ENCODE measurements around the gene OR1F1.
"Not testable (repeated sequence)": the region's sequence is repeated elsewhere in the genome, so short reads cannot be mapped to it uniquely, and the experiment has no call there.

The OR1F1 gene

DNA sequence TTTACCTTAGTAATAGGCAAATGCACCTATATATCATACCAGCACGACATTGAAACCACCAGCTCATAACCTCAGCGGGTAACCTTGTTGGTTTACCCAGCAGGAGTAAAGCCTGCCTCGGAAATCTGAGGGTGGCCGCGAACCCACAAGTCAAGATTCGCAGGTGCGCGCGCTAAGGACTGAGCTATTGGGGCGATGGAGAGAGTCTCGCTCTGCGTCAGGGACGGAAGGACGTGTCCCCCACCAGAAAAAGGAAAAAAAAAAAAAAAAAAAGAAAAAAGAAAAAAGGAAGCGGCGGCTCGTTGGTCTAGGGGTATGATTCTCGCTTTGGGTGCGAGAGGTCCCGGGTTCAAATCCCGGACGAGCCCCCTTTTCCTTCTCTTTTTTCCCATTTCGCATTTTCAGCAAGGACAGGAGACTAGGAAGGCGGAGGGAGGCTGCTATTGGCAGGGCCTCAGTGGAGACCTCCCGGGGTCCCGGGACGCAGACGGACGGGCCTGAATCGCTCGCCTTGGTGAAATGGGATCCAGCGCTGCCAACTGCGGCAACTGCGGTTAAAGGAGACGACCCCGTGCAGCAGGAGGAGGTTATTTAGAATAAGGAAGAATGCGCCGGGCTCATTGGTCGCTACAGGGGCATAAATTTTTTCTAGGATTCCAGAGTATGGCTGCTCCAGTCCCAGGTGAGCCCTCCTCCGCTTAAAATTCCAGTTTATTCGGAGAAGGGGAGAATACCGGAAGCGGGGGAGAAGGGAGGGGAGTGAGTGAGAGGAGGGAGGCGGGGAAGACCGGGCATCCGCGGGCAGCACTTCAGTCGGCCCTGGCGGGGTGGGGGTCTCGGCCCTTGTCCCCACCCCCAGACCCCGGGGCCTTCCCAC, at the start of gene OR1F1:
TSS of gene OR1F1 (plus strand) at position 407 of the 877 bp plus-strand sequence.
- DNase-seq = peak; percentile 47

DNA sequence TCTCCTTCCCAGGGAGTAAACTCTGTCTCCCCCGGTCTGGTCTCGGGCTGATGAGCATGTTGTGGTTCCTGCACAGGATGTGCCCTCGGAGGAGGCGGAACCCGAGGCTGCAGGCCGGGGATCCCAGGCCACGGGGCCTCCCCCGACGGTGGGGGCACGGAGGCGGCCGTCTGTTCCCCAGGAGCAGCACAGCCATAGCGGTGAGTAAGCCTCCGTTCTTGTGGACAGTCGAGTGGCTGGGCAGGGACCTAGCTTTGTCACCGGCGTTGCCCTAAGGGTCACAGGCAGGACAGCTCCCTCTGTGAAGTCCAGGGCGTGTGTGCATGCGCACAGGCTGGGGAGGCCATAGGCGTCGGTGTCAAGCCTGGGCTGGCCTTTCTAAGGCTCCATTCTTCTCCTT, 49.7 kb upstream of the OR1F1 start:
- no peak for DNase-seq

DNA sequence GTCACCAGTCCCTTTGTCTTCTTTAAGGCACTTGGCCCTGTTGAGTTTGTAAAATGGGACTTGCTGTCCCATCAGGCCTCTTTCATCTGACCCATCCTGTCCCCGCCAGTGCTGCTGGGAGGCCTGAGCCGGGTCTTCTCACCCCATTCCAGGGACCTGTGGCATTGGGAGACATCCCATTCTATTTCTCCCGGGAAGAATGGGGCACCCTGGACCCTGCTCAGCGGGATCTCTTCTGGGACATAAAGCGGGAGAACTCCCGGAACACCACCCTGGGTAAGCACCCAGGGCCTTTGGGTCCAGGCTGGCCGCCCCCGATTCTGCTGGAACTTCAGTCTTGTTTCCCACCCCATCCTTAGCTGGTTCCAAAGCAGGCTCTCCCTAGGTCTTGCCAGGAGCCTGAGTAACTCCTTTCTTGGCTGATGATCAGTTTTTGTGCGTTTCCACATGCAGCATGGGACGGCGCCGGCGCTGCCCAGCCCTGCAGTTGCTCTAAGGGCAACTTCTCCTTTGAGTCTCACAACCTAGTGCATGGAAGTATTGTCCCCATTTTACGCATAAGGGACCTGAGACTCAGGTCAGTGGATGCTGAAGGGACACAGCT, 49.1 kb upstream of the OR1F1 start:
- no peak for DNase-seq

- not testable (repeated sequence) for DNase-seq
Observed at GRCh38 chr16:3139561-3139960, 48.4 kb upstream of the OR1F1 start.

- DNase-seq = no peak
Observed at GRCh38 chr16:3140603-3141427, 47.2 kb upstream of the OR1F1 start.

GRCh38 chr16:3141781-3142311, 46.2 kb upstream of the OR1F1 start:
- DNase-seq = no peak

GRCh38 chr16:3142327-3142726, 45.7 kb upstream of the OR1F1 start:
- no peak for DNase-seq

DNA sequence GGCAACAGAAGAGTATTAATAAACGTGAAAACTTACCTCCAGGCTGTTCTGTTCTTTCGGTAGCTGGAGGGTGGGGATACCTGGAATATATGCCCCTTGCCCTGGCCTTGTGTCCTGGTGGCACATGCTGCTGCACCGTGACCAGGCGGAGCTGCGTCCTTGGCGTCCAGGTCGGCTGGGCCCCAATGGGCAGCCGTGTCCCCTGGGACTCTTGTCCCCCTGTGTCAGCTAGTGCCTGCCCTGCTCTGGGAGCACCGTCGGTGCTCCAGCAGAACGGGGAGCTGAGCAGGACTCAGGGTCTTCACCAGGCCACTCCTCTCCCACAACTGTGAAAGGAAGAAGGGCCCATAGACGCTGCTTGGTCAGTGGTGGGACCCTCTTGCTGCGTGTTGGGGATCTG, 45.2 kb upstream of the OR1F1 start:
- DNase-seq = no peak

DNA sequence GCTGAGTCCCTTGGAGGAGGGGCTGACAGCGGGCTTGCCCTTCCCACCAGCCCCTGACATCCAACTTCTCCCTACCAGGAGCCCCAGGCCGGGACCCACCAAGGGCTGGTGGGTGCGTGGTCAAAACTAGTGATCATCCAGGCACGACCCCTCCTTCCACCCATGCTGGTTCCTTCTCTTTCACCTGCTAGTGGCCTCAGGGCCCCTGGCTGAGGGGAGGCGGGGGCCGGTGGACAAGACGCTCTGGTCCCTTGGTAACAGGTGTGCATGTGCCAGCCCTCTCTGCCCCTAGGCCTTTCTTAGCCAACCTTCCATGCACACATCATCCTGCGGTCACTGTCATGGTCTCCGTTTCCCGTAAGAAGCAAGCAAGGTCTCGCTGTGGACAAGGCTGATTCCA, 44.8 kb upstream of the OR1F1 start:
- DNase-seq = no peak

- no peak for DNase-seq
Observed at GRCh38 chr16:3143598-3144320, 44.2 kb upstream of the OR1F1 start.

DNA sequence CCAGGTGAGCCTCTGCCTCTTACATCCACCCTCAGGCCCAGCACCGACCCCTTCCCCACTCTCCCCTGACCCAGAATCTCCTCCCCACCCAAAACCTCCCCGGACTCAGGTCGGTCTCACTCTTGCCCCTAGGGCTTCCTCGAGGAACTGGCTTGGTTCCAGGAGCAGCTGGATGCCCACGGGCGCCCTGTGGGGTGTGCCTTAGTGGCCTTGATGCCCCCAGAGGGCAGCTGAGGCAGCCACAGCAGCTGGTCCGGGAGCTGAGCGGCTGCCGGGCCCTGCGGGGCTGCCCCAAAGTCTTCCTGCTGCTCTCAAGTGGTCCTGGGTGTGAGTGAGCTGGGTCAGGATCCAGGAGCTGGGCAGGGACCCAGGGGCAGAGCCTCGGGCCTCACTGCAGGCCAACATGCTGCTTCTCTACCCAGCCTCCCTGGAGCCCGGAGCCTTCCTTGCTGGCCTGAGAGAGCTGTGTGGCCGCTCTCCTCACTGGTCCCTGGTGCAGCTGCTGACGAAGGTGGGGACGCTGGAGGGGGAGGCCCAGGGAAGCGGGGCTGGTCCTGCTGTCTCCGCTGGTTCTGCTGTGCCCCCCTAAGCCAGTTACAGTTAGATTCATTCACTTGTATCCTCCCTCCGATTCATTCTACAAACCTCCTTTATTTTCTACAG, 43.6 kb upstream of the OR1F1 start:
- no peak for DNase-seq

- DNase-seq = no peak
Observed at GRCh38 chr16:3145151-3145550, 42.9 kb upstream of the OR1F1 start.

GRCh38 chr16:3145660-3146059, 42.3 kb upstream of the OR1F1 start:
- no peak for DNase-seq

GRCh38 chr16:3147046-3147756, 40.8 kb upstream of the OR1F1 start:
- DNase-seq = no peak

- no peak for DNase-seq
Observed at GRCh38 chr16:3147757-3148104, 40.3 kb upstream of the OR1F1 start.

DNA sequence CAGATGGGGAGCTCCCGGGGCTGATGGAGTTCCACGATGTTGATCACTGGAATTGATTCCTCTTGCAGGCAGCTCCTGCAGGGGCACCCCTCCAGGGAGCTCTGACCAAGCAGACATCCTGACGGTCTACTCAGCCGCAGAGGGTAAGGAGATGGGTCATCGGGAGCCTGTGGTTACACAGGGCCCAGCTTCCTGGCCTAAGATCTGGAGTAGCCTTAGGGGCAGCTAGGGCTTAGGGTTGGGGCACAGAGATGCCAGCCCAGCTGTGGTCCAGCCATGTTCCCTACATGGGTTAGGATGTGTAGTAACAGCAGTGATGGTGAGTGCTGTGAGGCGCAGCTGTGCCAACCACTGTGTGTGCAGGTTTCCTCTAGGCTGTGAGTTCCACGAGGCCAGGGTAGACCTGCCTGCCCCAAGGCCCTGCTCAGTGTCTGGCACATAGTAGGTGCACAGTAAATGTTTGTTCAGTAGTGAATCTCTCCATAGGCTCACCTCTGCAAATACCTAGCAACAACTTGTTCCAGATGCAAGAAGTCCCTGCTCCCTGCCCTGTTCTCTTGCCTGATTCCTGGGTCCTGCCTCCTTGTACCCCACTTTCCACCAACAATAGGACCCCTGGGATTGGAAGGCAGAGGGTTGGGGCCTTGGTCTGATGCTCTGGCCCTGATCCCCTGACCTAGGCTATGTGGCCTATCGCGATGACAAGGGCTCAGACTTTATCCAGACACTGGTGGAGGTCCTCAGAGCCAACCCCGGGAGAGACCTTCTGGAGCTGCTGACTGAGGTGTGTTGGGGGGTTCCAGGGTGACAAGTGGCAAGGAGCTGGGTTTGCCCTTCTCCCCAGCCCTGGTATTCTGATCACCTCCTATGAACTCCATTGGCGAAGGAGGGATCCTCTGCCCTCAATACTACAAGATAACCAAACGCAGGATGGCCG, 39.5 kb upstream of the OR1F1 start:
- no peak for DNase-seq

DNA sequence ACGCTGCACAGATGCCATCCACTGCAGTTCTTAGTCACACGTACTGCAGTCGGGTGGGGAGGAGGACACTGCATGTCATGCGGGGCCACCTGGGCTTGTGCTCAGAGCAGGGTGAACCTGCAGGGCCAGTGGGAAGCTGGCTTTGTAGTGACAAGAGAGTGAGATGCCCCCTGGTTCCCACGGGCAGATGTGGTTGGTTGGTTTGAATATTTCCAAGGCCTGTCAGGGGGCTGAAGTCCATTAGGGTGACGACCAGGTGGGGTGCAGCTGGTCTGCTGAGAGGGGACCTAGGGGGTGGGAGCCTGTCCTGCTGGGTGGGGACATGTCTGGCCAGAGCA, 38.8 kb upstream of the OR1F1 start:
- no peak for DNase-seq

DNA sequence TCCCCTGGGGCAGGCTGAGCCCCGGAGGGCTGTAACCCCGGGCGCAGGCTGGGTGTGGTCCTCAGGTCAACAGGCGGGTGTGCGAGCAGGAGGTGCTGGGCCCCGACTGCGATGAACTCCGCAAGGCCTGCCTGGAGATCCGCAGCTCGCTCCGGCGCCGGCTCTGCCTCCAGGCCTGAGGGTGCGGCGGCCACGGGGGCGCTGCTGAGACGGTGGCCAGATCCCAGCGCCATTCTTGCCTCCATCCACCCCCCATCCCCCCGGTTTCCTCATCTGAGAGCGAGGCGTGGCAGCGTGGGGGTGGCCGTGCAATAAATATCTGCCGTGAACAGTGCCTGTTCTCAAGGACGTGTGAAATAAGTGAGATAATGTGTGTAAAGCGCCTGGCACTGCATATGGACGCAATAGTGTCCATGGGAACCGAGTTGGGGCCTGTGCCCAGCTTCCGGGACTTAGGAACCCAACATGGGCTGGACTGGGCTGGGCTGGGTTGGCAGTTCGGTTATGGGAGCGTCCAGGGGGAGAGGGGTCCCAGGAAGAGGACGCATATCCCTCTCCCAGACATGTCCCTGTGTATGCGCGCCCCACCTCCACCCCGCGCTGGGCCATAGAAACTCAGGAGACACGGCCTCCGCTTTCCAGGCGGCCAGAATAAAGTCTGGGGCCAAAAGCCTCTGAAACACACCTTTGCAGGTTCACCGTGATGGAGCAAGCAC, 38.2 kb upstream of the OR1F1 start:
- peak; percentile 63 for DNase-seq

- peak; percentile 96 for DNase-seq
Observed at GRCh38 chr16:3150346-3151218, 37.4 kb upstream of the OR1F1 start.

Data from CD4-positive, alpha-beta T cell treated with Interleukin-6 for 4 hours (primary cell).